ENCODE results near the gene VDAC1.
"Not testable (repeated sequence)": the region's sequence is repeated elsewhere in the genome, so short reads cannot be mapped to it uniquely, and the experiment has no call there.

VDAC1 gene

DNA sequence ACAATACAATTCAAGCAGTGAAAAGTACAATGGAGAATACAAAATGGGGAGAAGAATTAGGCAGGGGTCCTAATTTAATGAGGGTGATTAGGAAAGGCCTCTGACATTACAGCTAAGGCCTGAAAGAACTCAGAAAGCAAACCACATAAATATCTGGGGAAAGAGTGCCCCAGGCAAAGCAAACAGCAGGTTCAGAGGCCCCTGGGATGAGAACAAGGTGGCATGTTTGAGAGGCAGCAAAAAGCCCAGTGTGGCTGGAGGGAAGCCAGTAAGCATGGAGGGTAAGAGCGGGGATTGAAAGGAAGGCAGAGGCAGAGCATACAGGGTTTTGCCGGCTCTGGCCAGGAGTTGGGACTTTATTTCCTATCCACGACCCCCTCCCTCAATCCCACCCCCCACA lies 33.4 kb upstream of the VDAC1 start:
- no peak for DNase-seq
- H3K27me3 ChIP-seq, result no peaks in the 10 kb centered on the region
- intact Hi-C loops (cut with DNase I; ENCODE audit: low total_unique reads), result no loop called here
- H3K27ac ChIP-seq, result no peak overlapping the region
- H3K36me3 ChIP-seq, result no peaks in the 10 kb centered on the region
- H3K4me1 ChIP-seq, result no peaks in the 10 kb centered on the region
- no peak overlapping the region for H3K4me3 ChIP-seq
- TF ChIP-seq, protein P1, sequence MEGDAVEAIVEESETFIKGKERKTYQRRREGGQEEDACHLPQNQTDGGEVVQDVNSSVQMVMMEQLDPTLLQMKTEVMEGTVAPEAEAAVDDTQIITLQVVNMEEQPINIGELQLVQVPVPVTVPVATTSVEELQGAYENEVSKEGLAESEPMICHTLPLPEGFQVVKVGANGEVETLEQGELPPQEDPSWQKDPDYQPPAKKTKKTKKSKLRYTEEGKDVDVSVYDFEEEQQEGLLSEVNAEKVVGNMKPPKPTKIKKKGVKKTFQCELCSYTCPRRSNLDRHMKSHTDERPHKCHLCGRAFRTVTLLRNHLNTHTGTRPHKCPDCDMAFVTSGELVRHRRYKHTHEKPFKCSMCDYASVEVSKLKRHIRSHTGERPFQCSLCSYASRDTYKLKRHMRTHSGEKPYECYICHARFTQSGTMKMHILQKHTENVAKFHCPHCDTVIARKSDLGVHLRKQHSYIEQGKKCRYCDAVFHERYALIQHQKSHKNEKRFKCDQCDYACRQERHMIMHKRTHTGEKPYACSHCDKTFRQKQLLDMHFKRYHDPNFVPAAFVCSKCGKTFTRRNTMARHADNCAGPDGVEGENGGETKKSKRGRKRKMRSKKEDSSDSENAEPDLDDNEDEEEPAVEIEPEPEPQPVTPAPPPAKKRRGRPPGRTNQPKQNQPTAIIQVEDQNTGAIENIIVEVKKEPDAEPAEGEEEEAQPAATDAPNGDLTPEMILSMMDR (IDR thresholded peaks at IDR 0.05), result no peak
- H3K9me3 ChIP-seq, result no peaks in the 10 kb centered on the region

DNA sequence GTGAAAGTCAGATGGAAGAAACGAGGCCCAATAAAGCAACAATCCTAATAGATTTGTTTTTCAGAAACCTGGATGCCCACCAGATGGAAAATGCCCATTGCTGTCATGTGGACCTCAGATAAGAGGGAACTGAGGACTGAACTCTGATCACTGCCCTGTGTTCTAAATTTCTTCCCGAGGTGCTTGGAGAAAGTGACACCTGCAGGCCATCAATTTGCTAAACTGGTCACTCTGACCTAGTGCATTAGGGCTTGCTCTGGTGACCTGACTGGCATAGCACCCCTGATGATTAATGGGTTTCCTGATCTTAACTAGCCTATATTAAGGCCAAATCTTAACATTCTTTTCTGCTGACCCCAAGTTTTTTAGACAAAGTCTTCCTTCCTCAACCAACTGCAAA lies 32.4 kb upstream of the VDAC1 start:
- no peak overlapping the region for H3K27ac ChIP-seq
- TF ChIP-seq, protein P1 (IDR thresholded peaks at IDR 0.05), result no peak
- H3K36me3 ChIP-seq, result no peaks in the 10 kb centered on the region
- DNase-seq, result no peak
- H3K4me3 ChIP-seq, result no peak overlapping the region
- no peaks in the 10 kb centered on the region for H3K9me3 ChIP-seq
- no peaks in the 10 kb centered on the region for H3K27me3 ChIP-seq
- no peaks in the 10 kb centered on the region for H3K4me1 ChIP-seq
- intact Hi-C loops (cut with DNase I; ENCODE audit: low total_unique reads), result no loop called here

DNA sequence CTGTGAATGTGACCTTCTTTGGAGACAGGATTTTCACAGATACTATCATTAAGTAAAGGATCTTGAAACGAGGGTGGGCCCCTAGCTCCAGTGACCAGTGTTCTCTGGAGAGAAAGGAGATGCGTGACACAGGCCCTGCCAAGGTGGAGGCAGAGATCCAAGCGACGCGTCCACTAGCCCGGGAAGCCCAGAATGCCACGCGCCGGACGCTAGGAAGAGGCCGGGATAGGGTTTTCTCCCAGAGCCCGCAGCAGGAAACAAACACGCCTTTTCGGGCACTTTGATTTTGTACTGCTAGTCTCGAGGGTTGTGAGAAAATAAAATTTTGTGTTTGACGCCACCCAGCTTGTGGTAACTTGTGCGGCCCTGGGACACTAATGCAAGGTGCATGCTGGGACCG lies 29.6 kb upstream of the VDAC1 start:
- Histone ChIP-seq H3K27me3 (no peaks in the 10 kb centered on the region), H3K27ac (no peak overlapping the region), H3K4me3 (no peak overlapping the region), H3K36me3 (no peaks in the 10 kb centered on the region), H3K9me3 (no peaks in the 10 kb centered on the region), H3K4me1 (no peaks in the 10 kb centered on the region)
- TF ChIP-seq, protein P1 (IDR thresholded peaks at IDR 0.05), result no peak
- DNase-seq, result no peak
- intact Hi-C loops (cut with DNase I; ENCODE audit: low total_unique reads), result no loop called here

DNA sequence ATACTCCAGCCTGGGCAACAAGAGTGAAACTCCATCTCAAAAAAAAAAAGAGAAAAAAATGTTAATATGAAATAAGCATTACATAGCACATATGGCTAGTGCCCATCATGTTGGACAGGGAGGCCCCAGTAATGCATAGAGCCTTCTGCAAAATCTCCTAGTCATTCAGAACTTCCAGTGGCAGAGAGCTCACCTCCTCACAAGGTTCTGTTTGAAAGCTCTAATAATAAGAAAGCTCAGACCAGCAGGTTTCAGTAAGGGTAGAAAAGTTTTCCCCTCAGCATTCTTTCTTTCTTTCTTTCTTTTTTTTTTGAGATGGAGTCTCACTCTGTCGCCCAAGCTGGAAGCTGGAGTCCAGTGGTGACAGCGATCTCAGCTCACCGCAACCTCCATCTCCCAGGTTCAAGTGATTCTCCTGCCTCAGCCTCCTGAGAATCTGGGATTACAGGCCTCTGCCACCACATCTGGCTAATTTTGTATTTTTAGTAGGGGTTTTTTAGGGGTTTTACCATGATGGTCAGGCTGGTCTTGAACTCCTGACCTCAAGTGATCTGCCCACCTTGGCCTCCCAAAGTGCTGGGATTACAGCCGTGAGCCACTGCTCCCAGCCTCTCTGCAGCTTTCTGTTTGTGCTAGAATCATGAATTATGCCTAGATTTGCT lies 25.7 kb upstream of the VDAC1 start:
- DNase-seq; H3K9me3 ChIP-seq; H3K36me3 ChIP-seq; H3K4me3 ChIP-seq; H3K4me1 ChIP-seq; H3K27me3 ChIP-seq; H3K27ac ChIP-seq; intact Hi-C loops (cut with DNase I; ENCODE audit: low total_unique reads): not testable (repeated sequence)

DNA sequence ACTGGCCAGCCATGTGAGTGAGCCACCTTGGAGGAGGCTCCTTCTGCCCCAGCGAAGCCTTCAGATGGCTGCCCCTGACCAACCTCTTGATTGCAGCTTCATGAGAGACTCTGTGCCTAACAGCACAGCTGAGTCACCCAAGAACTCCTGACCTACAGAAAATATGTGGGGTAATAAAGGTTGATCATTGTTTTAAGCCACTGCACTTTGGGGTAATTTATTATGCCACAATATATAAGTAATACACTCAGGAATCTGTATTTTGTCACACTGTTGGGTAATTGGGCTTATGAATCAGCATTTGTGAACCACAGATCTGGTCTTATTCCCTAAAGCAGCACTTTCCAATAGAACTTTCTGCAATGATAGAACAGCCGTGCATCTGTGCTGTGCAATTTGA lies 24.4 kb upstream of the VDAC1 start:
- Histone ChIP-seq H3K27ac (no peak overlapping the region), H3K36me3 (no peaks in the 10 kb centered on the region), H3K4me1 (no peaks in the 10 kb centered on the region), H3K9me3 (no peaks in the 10 kb centered on the region), H3K4me3 (no peak overlapping the region), H3K27me3 (peaks cover 0 to 14% of the 10 kb centered on the region in 2 donors)
- TF ChIP-seq, protein P1 (IDR thresholded peaks at IDR 0.05), result no peak
- intact Hi-C loops (cut with DNase I; ENCODE audit: low total_unique reads), result no loop called here
- DNase-seq, result no peak

DNA sequence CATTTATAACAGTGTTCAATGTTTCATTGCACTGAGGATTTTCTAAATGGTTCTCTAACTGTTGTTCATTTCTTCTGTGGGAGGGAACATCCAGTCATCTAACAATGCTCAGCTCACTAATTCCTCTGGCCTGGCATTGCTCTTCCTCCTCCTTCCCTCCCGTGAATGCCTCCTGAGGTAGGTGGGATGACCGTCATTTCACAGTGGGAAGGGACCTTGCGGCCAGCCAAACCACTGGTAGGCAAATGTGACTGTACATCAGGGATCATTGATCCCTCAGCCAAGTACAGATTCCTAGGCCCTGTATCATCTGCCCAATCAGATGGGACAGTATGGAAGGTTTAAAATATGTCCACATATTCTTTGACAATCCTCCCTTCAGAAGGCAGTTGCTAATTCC lies 23.7 kb upstream of the VDAC1 start:
- Histone ChIP-seq H3K9me3 (no peaks in the 10 kb centered on the region), H3K36me3 (no peaks in the 10 kb centered on the region), H3K4me3 (no peak overlapping the region), H3K4me1 (no peaks in the 10 kb centered on the region), H3K27me3 (peaks cover 0 to 14% of the 10 kb centered on the region in 2 donors), H3K27ac (no peak overlapping the region)
- no peak for DNase-seq
- intact Hi-C loops (cut with DNase I; ENCODE audit: low total_unique reads), result no loop called here
- TF ChIP-seq, protein P1 (IDR thresholded peaks at IDR 0.05), result no peak

All from tibial artery (tissue), 4 donors.